T-helper 9 cell (primary cell): Measurements from ENCODE around the gene DTNBP1.
"Not testable (repeated sequence)": the region's sequence is repeated elsewhere in the genome, so short reads cannot be mapped to it uniquely, and the experiment has no call there.

Experiments used
- DNase-seq: peaks from one replicate; pipeline ENCODE4 v3.0.0-alpha.2; 2020

DTNBP1 gene

DNA sequence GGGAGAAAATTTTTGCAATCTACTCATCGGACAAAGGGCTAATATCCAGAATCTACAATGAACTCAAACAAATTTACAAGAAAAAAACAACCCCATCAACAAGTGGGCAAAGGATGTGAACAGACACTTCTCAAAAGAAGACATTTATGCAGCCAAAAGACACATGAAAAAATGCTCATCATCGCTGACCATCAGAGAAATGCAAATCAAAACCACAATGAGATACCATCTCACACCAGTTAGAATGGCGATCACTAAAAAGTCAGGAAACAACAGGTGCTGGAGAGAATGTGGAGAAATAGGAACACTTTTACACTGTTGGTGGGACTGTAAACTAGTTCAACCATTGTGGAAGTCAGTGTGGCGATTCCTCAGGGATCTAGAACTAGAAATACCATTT lies 4.1 kb upstream of the DTNBP1 start:
- DNase-seq, result not testable (repeated sequence)

DNA sequence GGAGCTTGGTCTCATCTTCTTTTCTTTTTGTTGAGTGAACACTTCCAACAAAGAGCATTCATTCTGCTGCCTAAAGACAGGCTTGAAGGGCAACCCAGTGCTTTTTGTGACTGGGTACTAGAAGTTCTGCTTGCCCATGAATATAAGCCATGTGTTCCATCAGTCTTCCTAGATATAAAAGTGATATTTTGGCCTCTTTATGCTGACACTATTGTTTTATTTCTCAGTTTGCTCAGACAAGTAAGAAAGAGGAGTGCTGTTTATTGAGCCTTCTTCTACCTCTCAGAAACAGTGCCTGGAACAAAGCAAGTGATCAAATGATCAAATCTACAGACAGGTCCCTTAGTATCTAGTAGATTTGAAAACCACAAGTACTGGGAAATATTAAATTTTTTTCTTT lies 2.4 kb upstream of the DTNBP1 start:
- DNase-seq, result no peak

DNA sequence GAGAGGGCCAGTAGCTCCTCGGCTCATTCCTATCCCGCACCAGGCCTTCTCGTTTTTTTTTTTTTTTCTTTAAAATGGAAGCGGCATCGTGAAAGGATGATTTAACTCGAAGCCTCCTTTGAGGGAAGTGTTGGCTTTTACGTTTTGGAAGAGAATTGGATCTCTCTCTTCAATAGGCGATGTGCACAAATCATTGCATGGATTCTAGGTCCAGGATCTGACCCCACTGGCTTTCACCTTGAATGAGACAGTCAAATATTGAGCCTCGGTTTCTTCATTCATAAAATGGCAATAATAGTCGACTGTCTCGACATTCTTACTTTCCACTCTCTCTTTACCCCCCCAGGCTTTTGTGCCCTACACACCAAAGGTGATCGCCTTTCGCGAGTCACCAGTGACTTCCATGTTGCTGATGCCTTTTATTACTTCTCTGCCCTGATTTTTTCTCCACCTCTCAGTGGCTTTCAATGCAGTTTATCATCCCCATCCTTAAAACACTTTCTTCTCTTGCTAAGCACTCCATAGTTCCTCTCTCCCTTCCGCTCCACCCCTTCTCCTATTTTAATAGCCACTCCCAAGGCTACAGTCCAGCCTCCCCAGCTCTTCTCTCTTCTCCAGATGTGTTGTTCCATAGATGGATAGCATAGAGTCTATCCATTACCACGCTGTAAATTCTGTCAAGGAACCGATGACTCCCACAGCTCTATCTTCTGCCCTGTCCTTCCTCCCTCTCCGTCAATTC lies 473 bp upstream of the DTNBP1 start:
- no peak for DNase-seq

DNA sequence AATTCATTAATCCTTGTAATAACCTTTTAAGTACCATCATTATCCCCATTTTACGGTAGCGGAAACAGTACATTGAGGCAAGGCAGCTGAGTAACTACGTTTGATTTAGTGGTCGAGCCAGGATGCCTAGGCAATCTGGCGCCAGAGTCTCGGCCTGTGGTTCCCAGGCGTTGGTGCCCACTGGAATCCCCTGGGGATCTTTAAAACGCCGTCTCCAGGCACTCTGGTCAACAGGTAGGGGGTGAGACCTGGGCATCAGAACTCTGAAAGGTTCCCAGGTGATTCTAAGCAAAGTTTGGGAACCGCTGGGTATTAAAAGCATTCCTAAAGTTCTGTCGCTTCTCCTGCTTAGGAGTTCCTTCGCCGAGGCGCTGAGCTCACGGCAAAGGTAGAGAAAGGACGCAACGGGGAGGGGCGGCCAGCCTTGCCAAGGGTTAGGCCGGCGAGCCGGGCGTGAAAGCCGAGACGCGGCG lies 939 bp downstream of the DTNBP1 start:
- DNase-seq, result no peak

DNA sequence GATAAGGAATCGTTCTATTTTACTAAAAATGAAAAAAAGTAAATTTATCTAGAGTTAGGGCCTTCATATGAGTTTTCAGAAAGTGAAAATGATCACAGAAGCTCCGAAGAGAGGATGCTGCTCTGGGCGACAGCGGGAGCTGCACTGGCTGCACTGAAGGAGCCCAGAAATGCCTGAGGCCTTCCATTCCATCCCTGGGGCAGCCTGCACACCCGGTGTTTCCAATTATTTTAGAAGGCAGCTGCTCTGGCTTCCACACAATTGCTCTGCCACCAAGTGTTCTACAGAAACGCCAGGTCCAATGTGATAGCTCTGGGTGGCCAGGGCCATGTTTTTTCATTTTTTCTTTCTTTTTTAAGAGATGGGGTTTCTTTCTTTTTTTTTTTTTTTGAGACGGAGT lies 3.6 kb downstream of the DTNBP1 start:
- DNase-seq, result no peak

DNA sequence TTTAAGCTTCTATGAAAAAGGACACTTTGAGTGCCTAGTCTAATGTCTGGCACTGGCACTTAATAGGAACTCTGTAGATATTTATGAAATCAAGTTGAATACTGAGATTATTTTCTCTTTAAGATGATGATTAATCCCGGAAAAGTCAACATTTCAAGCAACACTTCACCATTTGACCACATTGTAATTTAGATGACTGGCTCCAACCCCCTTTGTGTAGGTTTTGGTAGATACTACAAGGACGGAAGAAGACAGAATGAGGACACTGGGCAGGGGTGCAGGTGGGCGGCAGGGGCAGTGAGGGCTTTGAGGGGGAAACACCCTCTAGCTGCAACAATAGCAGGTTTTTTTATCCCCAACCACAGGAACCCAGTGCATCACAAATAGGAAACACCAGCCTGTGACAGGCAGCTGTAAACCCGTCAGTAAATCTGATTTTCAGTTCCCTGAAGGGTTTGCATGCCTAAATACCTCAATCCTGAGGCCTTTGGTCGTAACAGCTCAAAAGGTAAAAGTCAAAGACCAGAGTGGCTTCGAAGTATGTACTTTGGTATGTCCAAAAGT lies 4.6 kb downstream of the DTNBP1 start:
- DNase-seq, result no peak

DNA sequence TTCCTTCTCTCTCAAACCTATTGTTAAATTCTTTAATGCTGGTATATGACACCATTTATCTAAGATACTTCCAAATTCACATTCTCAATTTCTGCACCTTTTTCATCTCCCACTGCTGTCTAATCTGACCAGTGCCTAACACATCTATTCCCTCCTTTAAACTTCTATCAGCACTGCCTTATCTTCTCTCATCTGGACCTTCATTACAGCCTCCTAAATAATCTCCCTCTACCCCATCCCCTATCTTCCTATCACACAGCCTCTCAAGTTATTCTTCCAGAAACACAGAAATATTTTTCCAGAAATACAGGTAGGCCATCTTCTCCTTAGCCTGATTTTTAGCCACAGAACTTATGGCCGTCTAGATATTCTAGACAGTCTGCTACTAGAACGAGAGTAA lies 5.5 kb downstream of the DTNBP1 start:
- no peak for DNase-seq

DNA sequence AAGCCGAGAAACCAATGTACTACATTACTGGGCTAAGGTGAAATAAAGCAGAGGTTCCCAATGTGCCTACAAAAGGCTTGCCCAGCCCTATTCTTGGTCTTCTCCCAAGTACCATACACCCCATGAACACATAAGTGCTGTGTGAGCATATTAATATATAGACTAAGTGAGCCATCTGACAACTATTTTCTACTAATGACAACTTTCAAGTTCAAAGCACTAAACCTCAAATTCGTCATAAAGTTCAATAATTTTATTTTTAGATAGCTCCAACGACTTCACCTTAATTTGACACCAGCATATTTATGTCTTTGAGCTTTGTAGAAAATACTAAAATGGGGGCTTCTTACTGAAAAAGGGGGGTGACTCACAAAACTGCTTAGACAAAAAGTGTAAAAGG lies 6.7 kb downstream of the DTNBP1 start:
- DNase-seq, result no peak

DNA sequence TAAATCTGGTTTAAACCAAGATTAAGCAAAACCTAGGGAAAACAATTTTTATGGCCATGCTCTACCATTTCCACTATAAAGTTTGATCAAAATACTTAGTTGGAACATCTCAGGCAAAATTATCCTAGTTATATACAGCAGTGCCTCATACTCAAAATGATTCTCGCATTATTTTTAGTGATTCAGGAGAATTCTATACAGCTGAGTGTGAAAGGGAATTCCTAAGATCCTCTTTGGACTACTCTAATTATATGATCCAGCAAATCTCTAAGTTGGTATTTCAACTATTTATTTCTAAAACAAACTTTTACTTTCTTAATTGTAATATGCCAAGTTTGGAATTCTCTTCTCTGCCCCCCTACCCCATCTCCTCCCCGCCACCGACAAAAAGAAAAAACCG lies 8.6 kb downstream of the DTNBP1 start:
- DNase-seq, result no peak

DNA sequence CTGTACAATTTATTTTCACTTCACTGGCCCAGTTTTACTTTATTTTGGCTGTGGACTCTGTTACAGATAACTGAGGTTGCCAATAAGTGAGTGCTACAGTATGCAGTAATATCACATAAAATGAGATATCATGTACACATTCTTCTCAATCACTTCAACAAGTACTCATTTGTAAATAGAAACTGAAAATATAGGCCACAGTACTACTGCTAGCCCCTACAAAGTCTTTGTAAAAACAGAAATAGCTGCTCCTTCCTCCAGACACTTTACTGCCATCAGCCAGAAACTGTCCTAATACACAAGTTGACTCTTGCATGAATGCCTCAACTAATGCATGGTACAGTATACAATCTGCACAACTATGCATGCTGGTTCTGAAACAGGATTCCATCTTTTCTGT lies 9.2 kb downstream of the DTNBP1 start:
- no peak for DNase-seq

DNA sequence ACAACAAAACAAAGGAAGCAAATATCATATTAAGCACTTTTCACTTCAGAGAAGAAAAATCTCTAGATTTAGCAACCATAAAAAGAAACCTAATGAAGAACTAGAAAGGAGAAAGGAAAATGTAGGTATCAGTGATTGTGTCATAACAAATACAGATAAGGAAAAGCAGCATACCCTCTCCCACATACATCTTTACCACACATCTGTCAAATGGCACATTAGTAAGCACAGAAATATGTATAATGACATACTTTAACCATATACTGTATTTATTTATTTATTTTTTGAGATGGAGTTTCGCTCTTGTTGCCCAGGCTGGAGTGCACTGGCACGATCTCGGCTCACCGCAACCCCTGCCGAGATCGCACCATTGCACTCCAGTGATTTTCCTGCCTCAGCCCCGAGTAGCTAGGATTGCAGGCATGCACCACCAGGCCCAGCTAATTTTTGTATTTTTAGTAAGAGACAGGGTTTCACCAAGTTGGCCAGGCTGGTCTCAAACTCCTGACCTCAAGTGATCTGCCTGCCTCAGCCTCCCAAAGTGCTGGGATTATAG lies 12.7 kb downstream of the DTNBP1 start:
- not testable (repeated sequence) for DNase-seq

DNA sequence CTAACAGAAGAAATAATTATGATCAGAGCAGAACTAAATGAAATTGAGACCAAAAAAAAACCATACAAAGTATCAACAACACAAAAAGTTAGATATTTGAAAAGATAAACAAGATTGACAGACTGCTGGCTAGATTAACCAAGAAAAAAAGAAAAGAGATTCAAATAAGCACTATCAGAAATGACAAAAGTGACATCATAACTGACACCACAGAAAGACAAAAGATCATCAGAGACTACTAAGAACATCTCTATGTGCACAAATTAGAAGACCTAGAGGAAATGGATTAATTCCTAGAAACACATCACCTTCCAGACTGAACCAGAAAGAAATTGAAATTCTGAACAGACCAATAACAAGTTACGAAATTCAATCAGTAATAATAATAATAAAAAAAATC lies 17.9 kb downstream of the DTNBP1 start:
- DNase-seq, result no peak

DNA sequence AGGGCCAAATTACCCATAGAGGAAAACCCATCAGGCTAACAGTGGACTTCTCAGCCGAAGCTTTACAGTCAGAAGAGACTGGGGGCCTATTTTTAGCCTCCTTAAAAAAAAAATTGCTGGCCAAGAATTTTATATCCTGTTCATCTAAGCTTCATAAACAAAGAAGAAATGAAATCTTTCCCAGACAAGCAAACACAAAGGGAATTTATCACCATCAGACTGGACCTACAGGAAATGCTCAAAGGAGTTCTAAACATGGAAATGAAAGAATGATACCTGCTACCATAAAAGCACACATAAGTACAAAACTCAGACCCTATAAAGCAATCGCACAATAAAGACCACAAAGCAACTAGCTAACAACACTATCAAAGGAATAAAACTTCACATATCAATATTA lies 19.3 kb downstream of the DTNBP1 start:
- no peak for DNase-seq

DNA sequence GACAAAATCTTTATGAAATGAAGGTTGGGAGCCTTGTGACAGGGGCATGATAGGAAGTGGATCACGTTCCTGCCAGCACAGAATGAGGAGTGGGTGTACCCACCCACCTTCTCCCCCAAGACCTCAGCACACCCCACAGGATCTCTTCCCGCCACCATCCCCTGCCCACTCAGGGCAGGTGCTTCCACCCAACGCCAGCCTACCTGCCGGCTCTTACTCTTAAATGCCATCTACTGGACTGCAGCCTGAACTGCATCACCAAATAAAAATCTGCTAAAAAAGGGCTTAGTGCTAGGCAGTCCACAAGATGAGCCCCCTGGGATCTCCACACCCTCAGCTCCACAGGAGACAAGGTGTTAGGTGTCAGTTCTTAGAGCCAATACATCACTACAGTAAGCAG lies 20.6 kb downstream of the DTNBP1 start:
- no peak for DNase-seq

DNA sequence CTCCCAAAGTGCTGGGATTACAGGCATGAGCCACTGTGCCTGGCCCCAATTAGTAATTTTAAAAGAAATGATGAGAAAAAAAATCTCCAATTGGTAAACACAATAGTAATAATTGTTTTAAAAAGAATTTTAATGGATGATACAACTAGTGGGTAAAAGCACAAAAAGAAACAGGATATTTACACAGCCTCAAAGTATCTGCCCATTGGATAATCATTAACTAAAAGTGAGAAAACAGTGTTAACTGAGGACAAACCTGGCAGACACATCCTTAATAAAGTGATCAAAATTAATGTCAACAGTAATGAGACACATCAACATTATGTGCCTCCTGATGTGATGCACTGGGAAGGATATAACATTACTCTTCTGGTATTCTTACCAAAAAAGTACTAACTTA lies 24.5 kb downstream of the DTNBP1 start:
- DNase-seq, result no peak

DNA sequence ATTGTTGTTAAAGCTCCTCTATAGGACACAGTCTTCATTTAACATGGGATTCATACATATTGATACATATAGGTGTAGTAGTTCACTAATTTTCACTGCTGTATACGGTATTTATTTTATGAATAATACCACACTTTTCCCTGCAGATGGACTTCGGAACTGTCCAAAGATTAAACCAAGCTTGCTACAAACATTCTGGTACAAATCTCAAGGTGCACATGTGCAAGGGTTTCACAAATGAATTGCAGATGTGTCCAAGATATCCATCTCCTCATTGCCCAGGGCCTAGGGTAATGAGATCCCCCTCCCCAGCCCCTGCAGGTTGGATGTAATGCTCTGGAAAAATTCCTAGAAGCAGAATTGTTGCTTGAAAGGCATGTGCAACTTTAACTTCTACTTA lies 31.4 kb downstream of the DTNBP1 start:
- no peak for DNase-seq

DNA sequence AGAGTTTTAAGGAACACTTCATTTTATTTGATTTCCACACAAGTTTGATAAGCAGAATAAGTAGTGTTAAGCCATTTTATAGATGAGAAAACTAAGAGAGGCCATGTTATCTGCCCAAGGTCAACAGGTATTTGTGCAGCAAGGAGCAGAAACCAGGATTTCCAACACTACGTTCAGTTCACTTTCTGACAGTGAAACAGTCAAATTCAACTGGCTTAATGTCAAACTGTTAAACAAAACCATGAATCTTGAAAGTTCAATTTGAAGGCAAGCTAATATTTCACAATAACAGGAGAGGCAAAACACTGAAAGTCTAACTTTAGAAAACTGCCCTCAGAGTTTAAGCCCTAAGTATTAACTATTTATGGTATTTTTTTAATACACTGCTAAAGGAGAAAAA lies 32.6 kb downstream of the DTNBP1 start:
- no peak for DNase-seq

DNA sequence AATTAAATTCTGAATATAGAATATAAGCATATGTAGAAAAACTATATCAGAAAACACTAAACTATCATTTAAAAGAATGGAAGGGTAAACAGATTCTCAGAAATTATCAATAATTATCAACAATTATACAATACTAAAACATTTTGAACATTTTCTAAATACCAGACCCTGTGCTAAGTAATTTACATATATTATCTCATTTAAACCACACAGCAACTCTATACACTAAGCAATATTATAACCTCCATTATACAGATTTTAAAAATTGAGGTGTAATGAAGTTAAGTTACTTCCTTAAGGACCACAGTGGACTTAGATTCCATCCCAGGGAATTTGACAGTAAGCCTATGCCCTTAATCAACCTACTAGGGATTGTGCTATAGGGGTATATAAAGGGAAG lies 33.3 kb downstream of the DTNBP1 start:
- no peak for DNase-seq

DNA sequence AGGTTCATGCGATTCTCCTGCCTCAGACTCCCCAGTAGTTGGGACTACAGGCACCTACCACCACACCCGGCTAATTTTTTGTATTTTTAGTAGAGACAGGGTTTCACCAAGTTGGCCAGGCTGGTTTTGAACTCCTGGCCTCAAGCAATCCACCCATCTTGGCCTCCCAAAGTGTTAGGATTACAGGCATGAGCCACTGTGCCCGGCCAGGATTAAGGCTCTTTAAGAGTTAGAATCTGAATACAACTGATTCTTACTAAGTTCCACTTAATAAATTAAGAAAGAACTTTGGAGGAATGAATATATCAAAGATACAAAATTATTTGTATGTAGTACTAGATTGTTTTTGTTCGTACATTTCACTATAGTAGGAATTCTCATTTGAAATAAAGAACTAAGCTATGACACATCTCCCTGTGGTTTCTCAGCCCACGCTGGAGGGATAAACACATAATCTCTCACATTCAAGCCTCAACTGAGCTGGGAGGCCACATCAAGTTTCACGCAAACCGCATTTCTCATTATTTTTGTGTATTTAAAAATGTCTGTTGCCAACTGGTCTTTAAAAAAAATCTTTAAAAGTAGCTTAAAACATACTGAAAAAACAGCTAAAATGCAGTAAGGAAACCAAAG lies 34.2 kb downstream of the DTNBP1 start:
- no peak for DNase-seq

DNA sequence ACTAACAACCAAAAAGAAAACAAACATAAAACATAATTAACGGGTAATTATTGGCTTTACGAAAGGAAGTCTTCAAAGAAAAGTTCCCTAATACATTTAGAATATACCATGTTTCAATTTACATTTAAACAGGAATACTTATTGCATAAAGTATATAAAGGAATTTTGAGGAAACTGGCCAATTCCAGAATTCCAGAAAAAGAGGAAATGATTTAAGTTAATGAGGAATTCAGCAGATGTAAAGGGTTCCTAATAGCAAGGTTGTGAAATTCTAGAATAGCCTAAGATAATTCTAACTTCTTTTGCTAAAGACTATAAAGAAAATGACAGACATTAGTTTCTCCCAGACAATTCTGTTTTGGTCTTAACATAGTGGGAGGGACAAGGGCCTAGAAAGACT lies 35.0 kb downstream of the DTNBP1 start:
- DNase-seq, result no peak

DNA sequence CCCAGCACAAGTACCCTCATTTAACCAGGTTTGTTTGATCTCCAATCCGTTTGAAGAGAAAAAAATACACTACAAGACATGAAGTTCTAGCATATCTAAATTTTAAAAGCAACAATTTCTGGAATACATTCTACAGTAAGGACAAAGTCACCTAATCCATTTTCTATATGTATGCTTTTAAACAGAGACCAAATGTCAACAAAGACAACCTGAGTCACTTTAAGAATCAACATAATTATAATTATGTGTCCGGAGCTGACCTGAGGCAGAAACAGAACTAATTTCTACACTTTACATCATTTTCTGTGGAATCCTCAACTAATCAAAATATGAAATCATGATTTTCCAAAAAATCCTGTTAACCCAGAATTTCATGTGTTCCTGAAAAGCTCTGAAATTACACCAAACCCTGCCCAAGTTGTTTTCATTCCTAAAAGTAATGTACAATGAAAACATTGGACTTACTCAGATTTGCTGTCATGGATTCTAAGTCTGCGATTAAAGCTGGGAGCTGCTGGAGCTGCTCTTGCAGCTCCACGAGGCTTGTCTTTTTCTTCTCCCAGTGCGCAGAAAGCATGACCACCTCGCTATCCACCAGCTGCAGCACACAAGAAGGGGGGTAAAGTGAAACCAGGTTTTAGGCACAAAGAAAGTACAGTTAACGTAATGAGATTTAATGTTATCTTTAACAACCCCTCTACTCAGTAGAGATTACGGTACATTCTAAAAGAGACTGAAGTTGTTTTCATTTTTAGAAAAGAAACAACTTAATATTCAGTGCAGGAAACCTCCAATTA lies 35.8 kb downstream of the DTNBP1 start:
- DNase-seq, result no peak

DNA sequence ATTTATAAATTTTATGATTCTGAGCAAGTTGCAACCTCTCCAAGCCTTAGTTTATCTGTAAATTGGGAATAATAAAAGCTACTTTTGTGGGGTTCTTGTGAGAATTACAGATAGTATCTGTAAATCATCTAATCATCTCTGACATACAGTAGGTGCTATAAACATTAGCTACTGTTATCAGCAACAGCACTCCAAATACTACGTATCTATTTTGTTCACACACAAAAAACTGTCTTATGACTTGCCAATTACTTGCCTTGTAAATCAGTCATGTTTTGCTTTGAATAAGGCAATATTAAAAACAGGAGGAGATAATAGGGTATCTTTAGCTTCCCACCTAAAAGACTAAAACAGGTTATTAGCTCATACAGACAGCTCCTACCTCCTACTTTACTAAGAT lies 36.7 kb downstream of the DTNBP1 start:
- DNase-seq, result no peak
